Stimulated activated CD4-positive, alpha-beta T cell treated with anti-CD3 and anti-CD28 coated beads, TNF-alpha, amount 100 ng/mL, for 24 hours (primary cell): Measurements from ENCODE around the gene PHAF1.

ENCODE experiments used
- DNase-seq, 3 experiments: peaks; one replicate each; pipeline ENCODE4 v3.0.0-alpha.2; 2020; ENCODE audit warnings: low read depth in 3 of 3

Gene PHAF1

GRCh38 chr16:67163164-67163998, 53.6 kb downstream of the PHAF1 start:
- peak in 1 of 3 experiments; percentile 48 for DNase-seq

DNA sequence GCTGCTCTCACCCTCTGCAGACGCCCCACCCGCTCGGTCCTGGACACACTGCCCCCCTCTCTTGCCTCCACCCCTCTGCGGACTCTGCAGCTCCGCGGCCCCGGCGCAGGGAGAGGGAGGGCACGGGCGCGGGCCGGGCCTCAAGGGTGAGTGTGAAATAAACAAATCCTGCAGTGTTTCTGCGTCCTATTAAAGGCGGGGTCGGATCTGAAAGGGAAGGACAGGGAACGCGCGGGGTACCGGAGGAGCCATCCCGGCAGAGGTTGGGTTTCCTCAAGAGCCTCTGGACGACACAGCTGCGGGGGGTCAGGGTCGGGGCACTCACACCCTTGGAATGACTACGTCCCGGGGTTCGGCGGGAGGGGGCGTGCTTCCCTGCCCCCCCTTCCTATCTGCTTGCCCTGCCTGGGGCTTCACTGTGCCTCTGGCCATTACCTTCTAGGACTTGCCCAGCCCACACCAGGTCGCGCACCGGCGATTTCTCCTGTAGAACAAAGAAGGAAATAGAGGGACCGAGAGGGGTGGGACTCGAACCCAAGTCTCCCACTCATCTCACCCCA, 54.3 kb downstream of the PHAF1 start:
- DNase-seq = no peak

DNA sequence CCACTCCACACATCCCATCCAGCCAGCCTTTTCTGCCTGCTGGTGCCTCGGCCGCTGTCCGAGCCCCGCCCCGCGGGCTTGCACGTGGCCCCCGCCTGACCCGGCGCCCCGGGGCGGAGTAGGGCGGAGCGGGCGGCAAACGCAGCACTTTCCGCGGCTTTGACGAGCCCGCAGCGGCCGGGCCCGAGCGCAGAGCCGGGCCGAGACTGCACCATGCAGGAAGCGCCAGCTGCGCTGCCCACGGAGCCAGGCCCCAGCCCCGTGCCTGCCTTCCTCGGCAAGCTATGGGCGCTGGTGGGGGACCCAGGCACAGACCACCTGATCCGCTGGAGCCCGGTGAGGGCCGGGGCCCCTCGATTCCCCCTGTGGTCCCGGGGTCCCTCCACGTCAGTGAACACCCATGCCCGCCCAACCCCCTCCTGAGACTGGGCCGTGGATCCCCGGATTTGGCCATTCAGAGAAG, 54.9 kb downstream of the PHAF1 start, which contains the start of gene HSF4:
HSF4 (plus strand) TSS at position 147 of the 463 bp plus-strand sequence; CDS start at position 214, 67 bp downstream.
- DNase-seq = no peak

GRCh38 chr16:67165121-67166078, 55.7 kb downstream of the PHAF1 start:
- DNase-seq = no peak

- DNase-seq = no peak
Measured at GRCh38 chr16:67166110-67166547, 56.4 kb downstream of the PHAF1 start.

GRCh38 chr16:67166598-67167168, 56.9 kb downstream of the PHAF1 start:
- DNase-seq = no peak

- DNase-seq = no peak
Measured at GRCh38 chr16:67167588-67167987, 57.8 kb downstream of the PHAF1 start.

- DNase-seq = no peak
Measured at GRCh38 chr16:67169011-67169451, 59.3 kb downstream of the PHAF1 start.

DNA sequence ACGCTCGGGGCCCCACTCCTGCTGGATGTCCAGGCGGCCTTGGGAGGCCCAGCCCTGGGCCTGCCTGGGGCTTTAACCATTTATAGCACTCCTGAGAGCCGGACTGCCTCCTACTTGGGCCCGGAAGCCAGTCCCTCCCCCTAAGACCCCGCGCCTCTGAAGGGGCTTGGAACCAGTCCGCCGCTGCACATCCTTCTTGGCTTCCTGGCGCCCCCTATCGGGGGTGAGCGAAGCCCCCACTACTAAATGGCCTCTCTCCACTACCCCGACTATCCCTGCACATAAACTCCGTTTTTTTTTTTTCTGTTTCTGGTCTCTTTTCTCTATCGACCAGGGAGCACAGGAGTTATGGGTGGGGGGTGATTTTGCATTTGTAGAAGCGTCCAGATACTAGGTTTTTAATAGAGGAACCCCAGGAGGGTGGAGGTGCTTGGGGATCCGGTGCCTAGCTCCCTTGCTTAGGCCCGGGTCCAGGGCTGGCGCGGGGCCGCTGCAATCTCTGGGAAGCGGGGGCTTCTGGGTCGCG, 60.0 kb downstream of the PHAF1 start:
- DNase-seq = no peak

GRCh38 chr16:67170168-67170948, 60.6 kb downstream of the PHAF1 start, which contains the start of gene NOL3:
Gene NOL3 (plus strand): TSS chr16:67170538.
- peak in 1 of 3 experiments; percentile 70 for DNase-seq

GRCh38 chr16:67170949-67171649, 61.4 kb downstream of the PHAF1 start:
- DNase-seq = no peak

- no peak for DNase-seq
Measured at GRCh38 chr16:67173323-67173722, 63.6 kb downstream of the PHAF1 start.

DNA sequence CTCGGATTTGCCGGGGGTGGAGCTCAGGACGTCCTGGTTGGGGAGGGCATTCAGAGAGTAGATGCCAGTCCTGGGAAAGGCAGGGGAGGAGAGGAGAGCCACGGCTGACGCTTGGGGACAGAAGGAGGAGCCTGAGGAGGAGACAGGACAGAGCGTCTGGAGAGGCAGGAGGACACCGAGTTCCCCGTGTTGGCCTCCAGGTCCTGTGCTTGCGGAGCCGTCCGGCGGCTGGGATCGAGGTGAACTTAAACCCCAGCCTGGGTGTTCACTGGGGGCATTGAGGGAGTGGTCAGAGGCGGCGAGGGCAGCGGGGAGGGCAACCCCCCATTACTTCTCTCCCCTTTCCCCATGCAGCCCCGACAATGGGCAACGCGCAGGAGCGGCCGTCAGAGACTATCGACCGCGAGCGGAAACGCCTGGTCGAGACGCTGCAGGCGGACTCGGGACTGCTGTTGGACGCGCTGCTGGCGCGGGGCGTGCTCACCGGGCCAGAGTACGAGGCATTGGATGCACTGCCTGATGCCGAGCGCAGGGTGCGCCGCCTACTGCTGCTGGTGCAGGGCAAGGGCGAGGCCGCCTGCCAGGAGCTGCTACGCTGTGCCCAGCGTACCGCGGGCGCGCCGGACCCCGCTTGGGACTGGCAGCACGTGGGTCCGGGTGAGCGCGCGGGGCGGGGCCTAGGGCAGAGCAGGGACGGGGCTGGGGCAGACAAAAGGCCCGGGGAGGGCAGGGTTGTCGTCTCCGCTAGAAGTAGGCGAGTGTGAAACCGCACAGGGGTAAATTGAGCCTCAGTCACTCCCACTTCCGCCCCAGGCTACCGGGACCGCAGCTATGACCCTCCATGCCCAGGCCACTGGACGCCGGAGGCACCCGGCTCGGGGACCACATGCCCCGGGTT, 64.3 kb downstream of the PHAF1 start:
- peak in 1 of 3 experiments; percentile 66 for DNase-seq

- DNase-seq = no peak
Measured at GRCh38 chr16:67174706-67175231, 65.0 kb downstream of the PHAF1 start.

DNA sequence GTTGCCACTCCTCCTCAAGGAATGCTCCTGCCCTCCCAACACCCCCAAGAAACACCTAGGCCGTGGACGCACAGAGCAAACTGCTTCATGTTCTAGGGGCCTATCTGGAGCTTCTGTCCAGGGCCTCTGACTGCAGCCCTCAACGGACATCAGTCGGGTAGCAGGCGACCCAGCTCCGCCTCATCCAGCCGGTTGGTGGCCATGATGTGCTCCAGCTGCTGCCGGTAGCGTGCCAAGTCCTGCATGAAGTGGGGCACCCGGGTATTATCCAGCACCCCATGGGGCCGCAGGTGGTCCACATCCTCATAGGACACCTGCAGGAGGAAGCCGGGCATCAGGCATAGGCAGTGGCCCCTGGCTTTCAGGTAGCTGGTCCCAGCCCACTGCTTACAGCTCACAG, 66.9 kb downstream of the PHAF1 start:
- no peak for DNase-seq

DNA sequence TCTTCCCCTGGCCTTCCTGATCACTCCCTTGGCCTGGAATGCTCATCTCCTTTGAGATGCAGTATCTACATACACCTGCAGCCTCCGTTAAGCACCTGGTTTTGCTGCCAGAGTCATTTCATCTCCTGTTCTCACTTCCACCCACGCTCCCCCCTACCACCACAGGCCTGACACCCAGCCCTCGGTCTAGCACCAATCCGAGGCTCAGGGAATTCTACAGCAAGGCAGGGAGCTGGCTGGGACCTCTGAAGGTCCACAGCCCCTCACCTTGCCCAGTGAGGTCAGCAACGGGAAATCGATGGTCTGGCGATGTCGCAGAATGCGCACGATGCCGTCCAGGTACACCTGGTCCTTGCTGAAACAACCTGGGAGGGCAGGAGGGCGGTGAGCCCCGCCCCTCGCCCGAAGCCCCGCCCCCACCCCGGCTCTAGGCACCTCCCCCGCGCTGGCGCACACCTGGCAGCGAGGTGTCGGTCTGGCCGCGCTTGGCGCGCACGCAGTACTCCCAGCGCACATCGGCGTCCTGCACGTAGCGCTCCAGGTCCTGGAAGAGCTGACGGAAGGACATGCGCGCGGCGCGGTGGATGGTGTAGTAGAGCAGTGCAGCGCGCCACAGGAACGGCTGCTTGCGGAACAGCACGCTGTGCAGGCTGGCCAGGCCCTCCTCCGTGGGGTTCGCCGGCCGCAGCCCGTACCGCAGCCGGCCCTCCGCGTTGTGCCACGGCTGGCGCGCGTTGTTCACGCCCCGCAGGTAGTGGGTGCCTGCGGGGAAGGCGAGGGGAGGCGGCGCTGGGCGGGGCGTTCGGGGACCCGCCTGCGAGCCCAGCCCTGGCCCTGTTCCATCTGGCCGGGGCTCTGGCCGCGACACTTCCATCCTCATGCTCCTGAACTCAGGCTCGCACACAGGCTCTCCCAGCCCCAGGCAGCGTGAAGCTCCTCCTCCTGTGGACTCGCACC, 68.3 kb downstream of the PHAF1 start:
- peak in 1 of 3 experiments; percentile 55 for DNase-seq

DNA sequence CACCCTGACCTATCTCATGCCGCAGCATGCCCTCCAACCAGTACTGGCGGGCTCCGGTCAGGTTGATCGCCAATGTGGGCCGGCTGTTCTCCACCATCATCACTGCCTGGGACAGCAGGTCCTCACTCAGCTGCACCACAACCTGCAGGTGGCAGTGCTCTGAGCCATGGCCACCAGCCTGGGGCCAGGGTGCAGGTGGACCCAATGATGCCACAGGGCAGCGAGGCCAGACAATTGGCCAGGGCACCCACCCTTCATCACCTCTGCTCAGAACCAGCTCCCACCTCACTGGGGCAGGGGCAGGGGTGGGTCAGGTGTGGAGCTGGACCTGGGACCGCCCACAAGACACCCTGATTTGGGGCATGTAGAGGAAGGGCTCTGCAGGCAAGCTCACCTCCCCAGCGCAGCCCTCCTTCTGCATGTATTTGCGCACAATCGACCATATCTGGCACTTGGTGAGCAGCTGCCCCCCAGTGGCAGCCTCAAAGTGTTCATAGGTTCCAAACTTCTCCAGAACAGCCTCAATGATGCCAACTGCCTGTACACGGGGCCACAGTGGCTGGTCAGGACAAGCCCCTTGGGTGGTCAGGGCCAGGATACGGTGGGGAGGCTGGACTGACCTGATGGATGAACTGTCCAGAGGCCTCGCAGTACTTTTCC, 69.8 kb downstream of the PHAF1 start:
- DNase-seq = no peak
